Stomach (tissue), 9 donors: Measurements from ENCODE around the gene ZNF296. TPM values are rescaled to one million over a fixed set of nuclear protein-coding genes. Genes with fewer than 3 reads are reported as not detected.

Experiments used
- DNase-seq, 2 donors: peaks; one replicate each; pipeline versions ENCODE4 v3.0.0 to v3.0.0-alpha.2; 2013 to 2019
- H3K27ac ChIP-seq, 5 donors: fragments of 200-600 bp in 4 of 5; sonication (generic) in 4 of 5; one replicate each; pipeline ENCODE4 v1.5.1; 2013 to 2019; ENCODE audit warnings: mild to moderate bottlenecking in 1 of 5, moderate library complexity in 1 of 5
- H3K27me3 ChIP-seq, 3 donors: fragments of 200-600 bp; sonication (generic); one replicate each; pipeline ENCODE4 v1.5.1; 2017 to 2019; ENCODE audit warnings: mixed run types in 1 of 3
- H3K36me3 ChIP-seq, 4 donors: fragments of 200-600 bp; sonication (generic); 1 replicate in 3 of 4; 2 replicates in 1 of 4; pipeline ENCODE4 v1.5.1; 2016 to 2019
- H3K4me1 ChIP-seq, 4 donors: fragments of 200-600 bp; sonication (generic); one replicate each; pipeline ENCODE4 v1.5.1; 2016 to 2019
- H3K4me3 ChIP-seq, 4 donors: fragments of 200-600 bp; sonication (generic) in 3 of 4; one replicate each; pipeline ENCODE4 v1.5.1; 2016 to 2019; ENCODE audit warnings: mild to moderate bottlenecking in 1 of 4
- H3K9me3 ChIP-seq, 4 donors: fragments of 200-600 bp; sonication (generic); one replicate each; pipeline ENCODE4 v1.5.1; 2016 to 2019
- CTCF ChIP-seq, 7 experiments: fragments of 450-650 bp in 4 of 7; fragments of 200-600 bp in 3 of 7; sonication (generic) in 3 of 7; IDR thresholded peaks; one replicate each; pipeline ENCODE4 v1.5.1; 2016 to 2019; ENCODE audit warnings: antibody characterized with exemption in 7 of 7, control low read depth in 2 of 7, mild to moderate bottlenecking in 1 of 7
- EP300 ChIP-seq: sonication (generic); formaldehyde crosslinking; IDR thresholded peaks from one replicate; pipeline ENCODE4 v1.6.1; 2017; ENCODE audit warnings: antibody characterized with exemption
- POLR2A ChIP-seq, 4 donors: fragments of 450-650 bp; IDR thresholded peaks; one replicate each; pipeline ENCODE4 v1.6.1; 2016; ENCODE audit warnings: antibody characterized with exemption in 4 of 4, control low read depth in 2 of 4, mild to moderate bottlenecking in 1 of 4, moderate library complexity in 1 of 4
- POLR2AphosphoS5 ChIP-seq, 3 donors: sonication (generic); formaldehyde crosslinking; IDR thresholded peaks; one replicate each; pipeline ENCODE4 v1.6.1; 2016; ENCODE audit warnings: antibody characterized with exemption in 3 of 3
- WGBS, 5 donors: extraction: QIAGEN DNeasy Blood & Tissue Kit in 3 of 5; methylation state at CpG; one replicate each; pipeline versions ENCODE4 v1.1.5 to v1.1.7; 2013 to 2018; 5-methylcytosine and 5-hydroxymethylcytosine counted together
- intact Hi-C: fragments of 100-400 bp; cut with DNase I; formaldehyde crosslinking; loops from one replicate; pipeline ENCODE4 v1.15.1; 2023; ENCODE audit warnings: low total_unique reads
- polyA plus RNA-seq, 3 donors: library from polyadenylated mRNA; stranded (reverse); fragments of 200-250 nt; gene quantifications; one replicate each; pipeline ENCODE4 v1.2.3, GENCODE V29; 2013
- total RNA-seq, 5 donors: library from RNA; depleted of rRNA; stranded (reverse); fragments of >200 nt; gene quantifications; one replicate each; pipeline versions ENCODE4 v1.1.0 to v1.2.3, GENCODE V29; 2014 to 2016
- donor health status: healthy with polysubstance abuse.
- donor health status: Bipolar disorder and iron deficiency.
- donor health status: healthy.

The ZNF296 gene
- total and polyA plus RNA-seq, 8 donors: 0.45 to 13.4 (median 5.0) TPM; not detected in 1

GRCh38 chr19:45076851-45077730 lies 813 bp upstream of the ZNF296 start:
- H3K36me3 ChIP-seq: peaks cover 0 to 14% (median 13%) of the 10 kb centered on the region in 4 donors
- intact Hi-C loops: no loop called here
- 51 to 62% (median 59%) methylated on average over 15 of the region's 15 CpGs for WGBS, 5 donors

GRCh38 chr19:45075301-45076028 lies 813 bp downstream of the ZNF296 start:
- DNase-seq: peak; percentile 88 to 93
- H3K27me3 ChIP-seq: no peaks in the 10 kb centered on the region

More at GRCh38 chr19:45076851-45077730, 813 bp upstream of the ZNF296 start:
- H3K4me1 ChIP-seq: peaks cover 24 to 95% (median 71%) of the 10 kb centered on the region in 4 donors
- H3K27me3 ChIP-seq: no peaks in the 10 kb centered on the region
- TF ChIP-seq POLR2AphosphoS5 (IDR thresholded peaks at IDR 0.05) (no peak), CTCF (IDR thresholded peaks at IDR 0.05) (no peak), EP300 (no peak), POLR2A (IDR thresholded peaks at IDR 0.05) (no peak)
- no peaks in the 10 kb centered on the region for H3K9me3 ChIP-seq
- peak overlapping the region; percentile 88 to 91 (median 88) for H3K27ac ChIP-seq
- H3K4me3 ChIP-seq: peak overlapping the region; percentile 52 to 81 (median 60)
- no peak for DNase-seq

GRCh38 chr19:45074744-45075300 lies 1.5 kb downstream of the ZNF296 start:
- Histone ChIP-seq H3K9me3 (no peaks in the 10 kb centered on the region), H3K27ac (peak overlapping the region; percentile 71 to 91 (median 88)), H3K4me3 (peak overlapping the region; percentile 52 to 81 (median 60)), H3K36me3 (peaks cover 22 to 29% (median 27%) of the 10 kb centered on the region in 4 donors), H3K4me1 (peaks cover 22 to 96% (median 65%) of the 10 kb centered on the region in 4 donors), H3K27me3 (no peaks in the 10 kb centered on the region)
- intact Hi-C loops: no loop called here
- TF ChIP-seq CTCF (IDR thresholded peaks at IDR 0.05) (no peak), EP300 (no peak), POLR2AphosphoS5 (IDR thresholded peaks at IDR 0.05) (no peak), POLR2A (IDR thresholded peaks at IDR 0.05) (no peak)
- WGBS, 5 donors: 41 to 80% (median 46%) methylated on average over 4 to 11 of the region's 11 CpGs
- no peak for DNase-seq

More at GRCh38 chr19:45075301-45076028, 813 bp downstream of the ZNF296 start:
- TF ChIP-seq POLR2AphosphoS5 (IDR thresholded peaks at IDR 0.05) (peak in 2 of 3 donors; percentile 69 to 85), CTCF (IDR thresholded peaks at IDR 0.05) (no peak), POLR2A (IDR thresholded peaks at IDR 0.05) (peak in 1 of 4 donors; percentile 59), EP300 (no peak)
- Histone ChIP-seq H3K4me1 (peaks cover 28 to 96% (median 72%) of the 10 kb centered on the region in 4 donors), H3K9me3 (no peaks in the 10 kb centered on the region), H3K36me3 (peaks cover 15 to 23% (median 20%) of the 10 kb centered on the region in 4 donors), H3K4me3 (peak overlapping the region; percentile 52 to 81 (median 60)), H3K27ac (peak overlapping the region; percentile 88 to 91 (median 88))
- intact Hi-C loops: no loop called here
- WGBS, 5 donors: 3 to 17% (median 4%) methylated on average over 9 to 26 of the region's 26 CpGs
